ENCODE results near the gene THBS4.

THBS4 gene

DNA sequence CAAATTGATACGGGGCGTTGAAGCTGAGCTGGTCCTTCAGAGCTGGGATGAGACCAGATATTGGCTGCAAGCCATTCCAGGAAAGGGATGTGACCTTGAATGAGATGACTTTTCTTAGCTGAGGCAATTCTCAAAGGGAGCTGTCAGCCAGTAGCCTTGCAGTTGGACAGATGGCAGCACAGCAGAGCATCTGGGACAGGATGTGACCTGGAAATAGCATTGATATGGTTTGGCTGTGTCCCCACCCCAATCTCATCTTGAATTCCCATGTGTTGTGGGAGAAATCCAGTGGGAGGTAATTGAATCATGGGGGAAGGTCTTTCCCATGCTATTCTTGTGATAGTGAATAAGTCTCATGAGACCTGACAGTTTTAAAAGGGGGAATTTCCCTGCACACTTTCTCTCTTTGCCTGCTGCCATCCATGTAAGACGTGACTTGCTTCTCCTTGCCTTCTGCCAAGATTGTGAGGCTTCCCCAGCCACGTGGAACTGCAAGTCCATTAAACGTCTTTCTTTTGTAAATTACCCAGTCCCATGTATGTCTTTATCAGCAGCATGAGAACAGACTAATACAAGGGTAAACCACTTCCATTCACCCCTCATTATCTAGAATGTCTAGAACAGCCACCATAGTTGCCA is 24.3 kb upstream of the THBS4 start:
- H3K4me2 ChIP-seq, result peak overlapping the region; percentile 12; the same call in 1 of the 2 replicates
- no peaks in the 10 kb centered on the region for H3K27me3 ChIP-seq
- H4K20me1 ChIP-seq, result no peaks in the 10 kb centered on the region
- no peak overlapping the region for H3K4me3 ChIP-seq
- peaks cover 36% of the 10 kb centered on the region for H3K9me3 ChIP-seq
- H3K9ac ChIP-seq, result no peak overlapping the region
- 0 out of 2 replicates have a peak, but pooled peaks cover 7% of the 10 kb centered on the region for H3K4me1 ChIP-seq
- TF ChIP-seq Cebpa-rat (IDR thresholded peaks at IDR 0.05), result no peak
- no peak overlapping the region for H3K27ac ChIP-seq
- H3K36me3 ChIP-seq, result no peaks in the 10 kb centered on the region

DNA sequence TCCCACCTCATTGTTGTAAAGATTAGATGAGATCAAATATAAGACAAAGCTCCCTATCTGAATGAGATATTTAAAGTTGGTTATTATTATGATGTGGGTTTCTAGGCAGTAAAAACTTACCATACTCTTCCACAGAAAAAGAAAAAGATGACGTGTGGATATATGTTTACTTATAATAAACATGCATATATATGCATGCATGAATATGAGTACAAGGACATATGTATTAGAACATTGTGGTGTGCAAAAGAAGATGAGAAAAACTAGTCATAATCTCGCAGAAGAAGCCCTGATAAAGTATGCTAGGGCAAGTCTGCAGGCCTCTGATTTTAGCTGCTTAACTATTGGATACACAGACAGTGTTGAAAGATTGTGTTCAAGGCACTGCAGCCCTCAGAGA is 10.1 kb upstream of the THBS4 start:
- Histone ChIP-seq H4K20me1 (no peaks in the 10 kb centered on the region), H3K4me1 (no peaks in the 10 kb centered on the region), H3K9ac (no peak overlapping the region), H3K27ac (no peak overlapping the region), H3K9me3 (no peaks in the 10 kb centered on the region), H3K4me2 (no peak overlapping the region), H3K27me3 (no peaks in the 10 kb centered on the region), H3K4me3 (no peak overlapping the region), H3K36me3 (no peaks in the 10 kb centered on the region)
- no peak for TF ChIP-seq Cebpa-rat (IDR thresholded peaks at IDR 0.05)

DNA sequence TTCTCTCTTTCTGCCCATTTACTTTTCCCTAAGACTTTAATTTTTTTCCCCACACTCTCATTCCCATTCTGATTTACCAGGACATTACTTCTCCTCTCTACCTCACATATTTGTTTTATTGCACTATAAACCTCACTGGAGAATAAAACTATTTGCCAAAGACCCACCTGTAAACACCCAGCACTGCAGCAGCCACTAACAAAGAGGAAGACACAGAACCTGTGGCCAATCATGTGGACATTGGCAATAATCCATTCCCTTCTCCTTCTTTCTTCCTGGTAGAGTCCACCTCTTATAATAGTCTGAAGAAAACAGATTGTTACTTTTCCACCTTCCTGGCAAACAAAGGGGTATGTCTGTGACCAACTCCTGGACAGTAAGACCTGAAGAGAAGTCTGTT is 8.3 kb upstream of the THBS4 start:
- Histone ChIP-seq H3K9me3 (no peaks in the 10 kb centered on the region), H3K27ac (no peak overlapping the region), H3K4me3 (no peak overlapping the region), H3K36me3 (no peaks in the 10 kb centered on the region), H3K9ac (no peak overlapping the region), H3K4me2 (no peak overlapping the region), H3K27me3 (no peaks in the 10 kb centered on the region), H3K4me1 (no peaks in the 10 kb centered on the region), H4K20me1 (no peaks in the 10 kb centered on the region)
- no peak for TF ChIP-seq Cebpa-rat (IDR thresholded peaks at IDR 0.05)

DNA sequence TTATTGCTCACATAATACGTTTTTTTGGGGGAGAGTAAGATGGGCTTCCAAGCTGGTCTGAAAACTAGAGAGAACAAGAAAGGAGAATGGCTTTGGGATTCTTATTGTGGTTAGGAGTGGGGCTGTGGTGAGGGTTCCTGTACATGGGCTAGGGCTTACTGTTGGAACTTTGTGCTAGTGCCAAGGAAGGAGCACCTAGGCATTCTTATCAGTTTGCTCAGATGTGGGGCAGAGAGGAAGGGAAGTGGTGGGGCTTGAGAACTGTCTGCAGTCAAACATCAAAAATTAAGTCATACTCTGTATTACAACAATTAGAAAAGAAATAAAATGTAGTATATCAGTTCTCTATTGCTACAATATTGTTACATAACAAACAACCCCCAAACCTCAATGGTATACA is 4.0 kb upstream of the THBS4 start:
- peaks cover 14% of the 10 kb centered on the region for H3K9me3 ChIP-seq
- H3K4me2 ChIP-seq, result no peak overlapping the region
- no peak for TF ChIP-seq Cebpa-rat (IDR thresholded peaks at IDR 0.05)
- H3K36me3 ChIP-seq, result no peaks in the 10 kb centered on the region
- H3K9ac ChIP-seq, result no peak overlapping the region
- no peak overlapping the region for H3K27ac ChIP-seq
- H3K4me1 ChIP-seq, result no peaks in the 10 kb centered on the region
- no peaks in the 10 kb centered on the region for H3K27me3 ChIP-seq
- H4K20me1 ChIP-seq, result no peaks in the 10 kb centered on the region
- no peak overlapping the region for H3K4me3 ChIP-seq

DNA sequence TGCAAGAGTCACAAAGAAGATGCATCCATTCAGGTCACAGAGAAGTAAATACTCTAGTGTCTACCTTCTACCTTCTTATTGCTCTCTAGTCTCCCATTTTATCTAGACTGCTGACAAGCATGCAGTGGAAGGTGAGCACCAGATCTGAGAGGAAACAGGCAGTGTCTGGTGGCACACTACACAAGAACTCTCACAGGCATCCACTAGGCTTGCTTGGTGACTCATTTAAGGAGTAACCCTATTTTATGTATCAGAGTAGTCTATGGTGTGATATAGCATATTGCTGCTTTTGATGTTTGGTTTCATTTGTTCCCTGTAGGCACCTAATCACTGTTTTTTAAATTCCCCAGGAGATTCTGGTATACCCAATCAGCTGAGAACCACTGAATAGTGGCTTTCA is 1.6 kb upstream of the THBS4 start:
- no peak for TF ChIP-seq Cebpa-rat (IDR thresholded peaks at IDR 0.05)
- no peaks in the 10 kb centered on the region for H3K27me3 ChIP-seq

DNA sequence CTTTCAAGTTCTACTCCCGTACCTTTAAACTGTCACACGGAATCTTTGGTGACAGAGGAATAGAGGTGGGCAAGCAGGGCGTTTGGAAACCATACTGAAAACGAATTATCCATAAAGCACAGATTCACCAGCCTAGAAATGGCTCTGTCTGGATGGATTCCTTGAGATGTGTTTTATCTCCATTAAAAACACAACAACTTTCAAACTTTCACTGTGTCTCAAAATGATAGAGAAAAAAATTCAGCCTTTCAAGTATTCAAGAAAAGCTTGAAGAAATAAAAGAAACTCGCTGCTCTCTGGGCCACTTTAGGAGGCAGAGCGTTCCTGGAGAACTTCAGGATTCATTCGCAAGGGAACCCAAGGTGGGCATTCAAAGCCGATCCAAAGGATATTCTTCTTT is 589 bp upstream of the THBS4 start:
- Histone ChIP-seq H3K9me3 (peaks cover 14% of the 10 kb centered on the region), H3K36me3 (no peaks in the 10 kb centered on the region), H3K4me1 (no peaks in the 10 kb centered on the region), H3K4me3 (no peak overlapping the region), H4K20me1 (no peaks in the 10 kb centered on the region), H3K4me2 (no peak overlapping the region), H3K27me3 (no peaks in the 10 kb centered on the region), H3K27ac (no peak overlapping the region), H3K9ac (no peak overlapping the region)
- TF ChIP-seq Cebpa-rat (IDR thresholded peaks at IDR 0.05), result no peak

More for the DNA sequence above, 1.6 kb upstream of the THBS4 start:
- Histone ChIP-seq H3K4me3 (no peak overlapping the region), H3K9me3 (peaks cover 14% of the 10 kb centered on the region), H3K36me3 (no peaks in the 10 kb centered on the region), H3K4me1 (no peaks in the 10 kb centered on the region), H3K27ac (no peak overlapping the region), H3K9ac (no peak overlapping the region), H3K4me2 (no peak overlapping the region), H4K20me1 (no peaks in the 10 kb centered on the region)

DNA sequence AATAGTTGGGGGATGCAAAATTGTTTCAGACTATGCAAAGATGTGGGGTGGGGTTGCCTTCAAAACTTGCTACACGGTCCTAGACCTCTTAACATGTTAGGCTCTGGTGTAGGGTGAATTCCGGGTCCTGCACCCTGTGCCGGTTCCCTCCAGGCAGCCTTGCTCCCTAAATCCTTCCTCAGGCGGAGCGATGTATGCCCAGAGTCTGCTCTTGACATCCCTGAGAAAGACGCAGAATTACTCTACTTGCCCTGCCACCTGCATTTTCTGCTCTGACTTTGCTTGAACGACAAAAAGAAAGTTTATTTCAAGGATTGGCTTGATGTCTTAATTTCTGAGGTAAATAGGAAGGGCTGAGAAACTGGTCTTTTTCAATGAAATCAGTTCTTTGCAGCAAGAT is 691 bp downstream of the THBS4 start:
- Histone ChIP-seq H3K36me3 (no peaks in the 10 kb centered on the region), H3K4me2 (no peak overlapping the region), H4K20me1 (no peaks in the 10 kb centered on the region), H3K9ac (no peak overlapping the region), H3K4me1 (no peaks in the 10 kb centered on the region), H3K4me3 (no peak overlapping the region), H3K9me3 (peaks cover 14% of the 10 kb centered on the region), H3K27me3 (no peaks in the 10 kb centered on the region), H3K27ac (no peak overlapping the region)
- no peak for TF ChIP-seq Cebpa-rat (IDR thresholded peaks at IDR 0.05)

DNA sequence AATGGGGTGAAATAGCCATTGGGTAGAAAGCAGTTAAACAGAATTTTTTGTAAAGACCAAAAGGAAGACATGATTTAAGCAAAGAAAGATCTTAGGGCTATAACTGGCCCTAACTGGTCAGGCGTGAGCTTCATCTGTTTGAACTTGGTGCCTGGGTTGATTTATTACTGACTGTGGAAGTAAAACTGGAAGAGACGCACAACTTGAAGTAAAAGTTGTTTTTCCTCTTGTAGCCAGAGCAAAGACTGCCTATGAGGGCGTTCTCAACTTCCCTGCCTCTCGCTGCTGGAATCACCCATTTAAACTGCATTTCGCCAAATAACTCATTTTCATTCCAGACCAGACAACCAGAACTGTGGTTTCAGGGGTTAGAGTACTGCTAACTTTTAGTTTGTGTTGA is 1.5 kb downstream of the THBS4 start:
- no peak overlapping the region for H3K9ac ChIP-seq
- H3K27ac ChIP-seq, result no peak overlapping the region
- no peaks in the 10 kb centered on the region for H3K4me1 ChIP-seq
- H3K4me3 ChIP-seq, result no peak overlapping the region
- peaks cover 14% of the 10 kb centered on the region for H3K9me3 ChIP-seq
- H3K36me3 ChIP-seq, result no peaks in the 10 kb centered on the region
- TF ChIP-seq Cebpa-rat (IDR thresholded peaks at IDR 0.05), result no peak
- no peak overlapping the region for H3K4me2 ChIP-seq
- no peaks in the 10 kb centered on the region for H4K20me1 ChIP-seq
- no peaks in the 10 kb centered on the region for H3K27me3 ChIP-seq

DNA sequence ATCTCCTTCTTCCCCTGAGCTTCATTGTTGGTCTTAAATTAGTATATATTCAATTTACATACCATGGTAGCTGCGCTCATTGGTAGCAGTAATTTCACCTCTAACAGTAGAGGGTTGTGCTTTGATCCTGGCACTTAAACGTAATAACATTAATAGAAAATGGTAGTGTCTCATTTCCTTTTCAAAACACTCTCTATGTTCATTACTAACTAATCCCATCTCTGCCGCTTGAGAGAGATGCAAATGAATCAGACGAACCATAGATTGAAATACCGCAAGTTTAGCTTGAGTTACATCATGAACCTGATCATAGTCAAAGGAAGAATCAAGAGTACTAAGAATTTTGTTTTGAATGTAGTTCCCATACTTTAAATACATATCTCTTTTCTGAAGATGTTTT is 2.2 kb downstream of the THBS4 start:
- Histone ChIP-seq H3K9ac (no peak overlapping the region), H3K4me1 (no peaks in the 10 kb centered on the region), H3K27me3 (no peaks in the 10 kb centered on the region), H3K27ac (no peak overlapping the region), H3K9me3 (peaks cover 14% of the 10 kb centered on the region), H3K36me3 (no peaks in the 10 kb centered on the region), H3K4me2 (no peak overlapping the region), H3K4me3 (no peak overlapping the region), H4K20me1 (no peaks in the 10 kb centered on the region)
- TF ChIP-seq Cebpa-rat (IDR thresholded peaks at IDR 0.05), result no peak

DNA sequence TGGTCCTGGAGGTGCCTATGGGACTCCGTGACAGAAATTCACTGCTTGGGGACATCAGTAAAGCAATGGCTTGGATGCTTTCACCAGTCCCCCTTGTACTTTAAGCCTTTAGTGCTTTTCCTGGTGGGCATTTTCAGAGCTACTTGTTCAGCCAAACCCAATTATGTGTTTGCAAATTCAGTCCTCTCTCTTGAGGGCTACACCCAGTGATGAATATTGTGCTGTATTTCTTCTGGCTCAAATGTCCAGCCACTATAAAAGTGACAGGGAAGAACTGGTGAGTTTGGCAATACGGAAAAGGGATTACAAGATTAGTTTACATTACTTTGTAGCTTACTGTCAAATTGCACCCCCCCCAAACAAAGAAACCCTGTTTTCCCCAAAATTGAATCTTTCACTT is 4.5 kb downstream of the THBS4 start:
- Histone ChIP-seq H3K9ac (no peak overlapping the region), H4K20me1 (no peaks in the 10 kb centered on the region), H3K36me3 (no peaks in the 10 kb centered on the region)

DNA sequence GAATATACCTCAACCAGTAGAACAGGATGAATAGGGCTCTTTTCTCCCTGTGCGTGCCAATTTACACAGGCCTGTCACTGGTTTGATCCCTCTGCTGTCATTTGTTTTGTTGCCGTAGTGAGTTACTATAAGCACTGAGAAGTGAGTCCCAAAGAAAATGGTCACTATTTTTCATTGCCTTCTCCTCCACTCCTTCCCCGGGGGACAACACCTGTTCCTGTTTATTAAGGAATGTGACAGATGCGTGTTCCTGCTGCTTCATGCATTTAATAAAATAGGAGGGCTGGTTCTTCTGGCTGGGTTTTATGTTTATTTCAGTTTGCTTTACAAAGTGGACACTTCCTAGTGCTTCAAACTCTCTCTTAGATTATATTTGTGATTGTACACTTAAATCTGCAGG is 6.4 kb downstream of the THBS4 start:
- Histone ChIP-seq H3K9me3 (no peaks in the 10 kb centered on the region), H3K4me1 (no peaks in the 10 kb centered on the region), H3K4me3 (no peak overlapping the region), H3K27me3 (no peaks in the 10 kb centered on the region), H3K36me3 (no peaks in the 10 kb centered on the region), H3K4me2 (no peak overlapping the region), H3K9ac (no peak overlapping the region), H4K20me1 (no peaks in the 10 kb centered on the region), H3K27ac (no peak overlapping the region)
- no peak for TF ChIP-seq Cebpa-rat (IDR thresholded peaks at IDR 0.05)

More for the DNA sequence above, 4.5 kb downstream of the THBS4 start:
- H3K27me3 ChIP-seq, result no peaks in the 10 kb centered on the region
- H3K4me3 ChIP-seq, result no peak overlapping the region
- H3K9me3 ChIP-seq, result peaks cover 14% of the 10 kb centered on the region
- no peak overlapping the region for H3K4me2 ChIP-seq
- H3K27ac ChIP-seq, result no peak overlapping the region
- no peak for TF ChIP-seq Cebpa-rat (IDR thresholded peaks at IDR 0.05)
- no peaks in the 10 kb centered on the region for H3K4me1 ChIP-seq
